GM12891 (cell line): ENCODE data around the gene AGRN.

ENCODE experiments used
- DNase-seq: peaks from one replicate; pipeline ENCODE4 v3.0.0; 2011; ENCODE audit warnings: low spot score; ENCODE audit not compliant: insufficient read length
- FAIRE-seq: peaks from 2 replicates; lab custom pipeline; 2011; peaks lifted over from hg19 to GRCh38; lab: Jason Lieb, UNC
- PAX5 ChIP-seq: IDR thresholded peaks from 2 replicates; pipeline ENCODE4 v1.6.1; 2011; ENCODE audit warnings: low read length, moderate library complexity, mild to moderate bottlenecking; ENCODE audit not compliant: insufficient read depth, severe bottlenecking
- POLR2A ChIP-seq: IDR thresholded peaks from 2 replicates; pipeline ENCODE4 v1.6.1; 2011; ENCODE audit warnings: low read depth, low read length, control low read depth
- POLR2AphosphoS5 ChIP-seq: IDR thresholded peaks from 2 replicates; pipeline ENCODE4 v1.6.1; 2011; ENCODE audit warnings: low read depth, low read length, control low read depth
- POU2F2 ChIP-seq: IDR thresholded peaks from 2 replicates; pipeline ENCODE4 v1.6.1; 2011; ENCODE audit warnings: low read depth, mild to moderate bottlenecking, control low read depth, low read length, moderate library complexity
- SPI1 ChIP-seq: IDR thresholded peaks from 2 replicates; pipeline ENCODE4 v1.6.1; 2011; ENCODE audit warnings: low read depth, low read length, control low read depth
- TAF1 ChIP-seq: IDR thresholded peaks from 2 replicates; pipeline ENCODE4 v1.6.1; 2011; ENCODE audit warnings: low read depth, low read length, control low read depth

The AGRN gene

GRCh38 chr1:995665-996633, 24.0 kb upstream of the AGRN start:
- FAIRE-seq = no peak
- TF ChIP-seq PAX5 (no peak), POU2F2 (no peak), TAF1 (no peak), POLR2A (no peak), SPI1 (no peak), POLR2AphosphoS5 (no peak)
- DNase-seq = no peak

- FAIRE-seq = no peak
- DNase-seq = no peak
- no peak for TF ChIP-seq TAF1
Observed at GRCh38 chr1:996851-997712, 22.8 kb upstream of the AGRN start.

- DNase-seq (no peak), FAIRE-seq (no peak)
- TF ChIP-seq POU2F2 = no peak
- TF ChIP-seq POLR2A = no peak
- TF ChIP-seq TAF1 = no peak
- no peak for TF ChIP-seq POLR2AphosphoS5
- no peak for TF ChIP-seq PAX5
Observed at GRCh38 chr1:997713-997992, 22.3 kb upstream of the AGRN start.

DNA sequence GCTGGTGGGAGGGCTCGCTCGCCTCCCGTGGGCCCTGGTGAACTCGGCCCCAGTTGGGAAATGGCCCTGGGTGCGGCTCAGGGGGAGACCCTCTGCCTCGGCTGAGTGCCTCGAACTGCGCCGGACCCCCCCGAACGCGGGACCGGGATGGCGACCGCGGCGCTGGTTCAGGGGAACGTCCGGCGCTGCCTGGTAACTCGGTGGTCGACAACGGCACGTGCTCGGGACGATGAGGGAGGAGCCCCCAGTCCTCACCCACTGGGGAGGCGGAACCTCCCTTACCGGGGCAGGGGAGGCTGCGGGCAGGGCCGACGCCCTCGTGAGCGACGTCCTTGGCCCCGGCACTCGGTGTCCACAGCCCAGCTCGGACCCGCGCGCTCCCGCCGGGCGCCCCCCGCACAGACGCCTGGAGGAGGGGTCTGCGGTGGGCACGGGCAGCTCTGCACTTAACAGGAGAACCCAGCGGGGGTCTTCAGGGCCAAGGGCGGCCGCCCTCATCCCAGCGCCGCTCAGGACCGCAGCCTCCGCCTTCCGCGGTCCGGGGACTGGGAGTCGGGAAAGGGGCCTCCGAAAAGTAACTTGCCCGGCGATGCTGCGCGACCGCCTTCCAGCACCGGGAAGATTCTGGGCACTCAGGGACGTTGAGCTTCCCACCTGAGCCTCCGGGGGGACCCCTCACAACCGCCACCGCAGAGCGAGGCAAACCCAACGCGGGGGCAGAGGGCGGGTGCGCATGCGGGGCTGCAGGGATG, 21.8 kb upstream of the AGRN start:
- FAIRE-seq (no peak), DNase-seq (no peak)
- TF ChIP-seq PAX5 (no peak), POLR2AphosphoS5 (no peak), POLR2A (no peak)

- FAIRE-seq (no peak), DNase-seq (no peak)
- no peak for TF ChIP-seq PAX5
- TF ChIP-seq POU2F2 = no peak
- TF ChIP-seq TAF1 = no peak
- no peak for TF ChIP-seq POLR2AphosphoS5
- no peak for TF ChIP-seq POLR2A
- TF ChIP-seq SPI1 = no peak
Observed at GRCh38 chr1:998745-998994, 21.2 kb upstream of the AGRN start.

DNA sequence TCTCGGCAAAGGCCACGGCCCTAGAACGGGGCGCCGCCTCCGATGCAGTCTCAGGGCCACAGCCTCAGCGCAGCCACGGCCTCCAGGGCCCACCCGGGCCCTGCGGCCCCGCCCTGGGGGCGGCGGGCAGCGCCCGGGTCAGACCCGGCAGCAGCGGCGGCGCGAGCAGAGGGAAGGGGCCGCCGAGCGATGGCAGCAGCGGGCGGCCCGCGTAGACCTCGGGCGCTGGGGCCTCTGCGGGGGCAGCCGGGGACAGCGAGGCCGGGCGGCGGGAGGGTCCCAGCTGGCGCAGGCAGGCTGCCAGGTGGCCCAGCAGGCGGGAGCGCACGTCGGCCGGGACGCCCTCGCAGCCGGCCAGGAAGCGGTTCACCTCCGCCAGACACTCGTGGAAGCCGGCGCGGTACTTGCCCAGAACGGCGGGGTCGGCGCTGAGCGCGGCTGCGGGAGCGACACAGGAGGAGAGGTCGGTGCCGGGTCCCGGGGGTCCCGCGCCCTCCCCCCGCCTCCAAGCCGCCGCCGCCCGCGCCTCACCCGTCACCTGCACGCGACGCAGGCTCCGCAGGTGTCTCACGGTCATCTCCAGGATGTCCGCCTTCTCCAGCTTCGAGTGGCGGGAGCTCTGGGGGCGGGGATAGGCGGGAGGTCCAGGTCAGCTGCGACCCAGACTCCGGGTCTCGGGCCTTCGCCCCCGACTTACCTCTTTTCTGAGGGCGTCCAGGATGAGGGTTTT, 20.8 kb upstream of the AGRN start:
- DNase-seq (no peak), FAIRE-seq (no peak)
- no peak for TF ChIP-seq POLR2AphosphoS5
- no peak for TF ChIP-seq PAX5
- no peak for TF ChIP-seq SPI1
- no peak for TF ChIP-seq TAF1
- TF ChIP-seq POU2F2 = no peak

- TF ChIP-seq TAF1 = no peak
- no peak for TF ChIP-seq POLR2A
- no peak for TF ChIP-seq PAX5
- TF ChIP-seq POU2F2 = no peak
- DNase-seq (no peak), FAIRE-seq (peak; percentile 54)
Observed at GRCh38 chr1:999725-1000356, 20.1 kb upstream of the AGRN start, which contains the start of gene HES4. TSS of gene HES4 (minus strand) at chr1:1000097. CDS start at chr1:999973, 124 bp downstream.

DNA sequence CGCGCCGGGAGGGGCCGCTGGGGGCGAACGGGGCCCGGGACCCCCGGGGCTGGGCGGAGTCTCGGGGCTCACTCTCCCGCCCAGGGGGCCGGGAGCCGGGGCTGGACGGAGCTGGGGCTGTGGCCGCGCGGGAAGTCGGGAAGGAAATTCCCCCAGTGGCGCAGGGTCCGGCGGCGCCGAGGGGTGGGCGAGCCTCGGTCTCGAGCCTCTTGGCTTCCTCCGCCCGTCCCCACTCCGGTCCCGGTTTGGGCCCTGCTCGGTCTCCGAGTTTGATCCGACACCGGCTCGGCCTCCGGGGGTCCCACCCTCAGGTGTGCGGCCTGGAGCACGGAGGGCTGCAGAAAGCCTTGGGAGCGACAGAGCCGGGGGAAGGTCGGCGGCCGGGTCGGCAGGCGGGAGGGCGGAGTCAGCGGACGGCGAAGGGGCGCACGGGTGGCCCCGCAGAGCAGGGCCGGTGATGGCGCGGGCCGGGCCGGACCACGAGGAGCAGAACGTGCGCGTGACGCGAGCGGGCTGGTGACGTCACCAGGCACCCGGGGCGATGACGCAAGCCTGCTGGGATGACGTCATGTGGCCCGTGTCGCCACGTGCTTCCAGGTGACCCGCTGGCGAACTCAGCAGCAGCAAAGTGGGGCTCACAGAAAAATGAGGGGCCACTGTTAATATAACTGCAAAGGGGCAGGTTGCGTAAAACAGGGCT, 19.4 kb upstream of the AGRN start:
- FAIRE-seq (peak; percentile 98), DNase-seq (peak; percentile 75)
- no peak for TF ChIP-seq POLR2AphosphoS5
- TF ChIP-seq SPI1 = no peak
- TF ChIP-seq TAF1 = no peak
- no peak for TF ChIP-seq POLR2A
- no peak for TF ChIP-seq POU2F2
- TF ChIP-seq PAX5 = no peak

- DNase-seq (no peak), FAIRE-seq (no peak)
- TF ChIP-seq POLR2A = no peak
- TF ChIP-seq PAX5 = no peak
- TF ChIP-seq POLR2AphosphoS5 = no peak
- TF ChIP-seq TAF1 = no peak
- no peak for TF ChIP-seq POU2F2
- TF ChIP-seq SPI1 = no peak
Observed at GRCh38 chr1:1001057-1001783, 18.7 kb upstream of the AGRN start.
